Measurements from ENCODE around the gene PNPLA7. TPM values are rescaled to one million over a fixed set of nuclear protein-coding genes. Genes with fewer than 3 reads are reported as not detected.

PNPLA7 gene
- total and polyA plus RNA-seq, 2 of the 8 experiments (the other 6 are each of a cell fraction or from before 2014, with no cell fraction given), result 0.35 to 0.47 TPM

DNA sequence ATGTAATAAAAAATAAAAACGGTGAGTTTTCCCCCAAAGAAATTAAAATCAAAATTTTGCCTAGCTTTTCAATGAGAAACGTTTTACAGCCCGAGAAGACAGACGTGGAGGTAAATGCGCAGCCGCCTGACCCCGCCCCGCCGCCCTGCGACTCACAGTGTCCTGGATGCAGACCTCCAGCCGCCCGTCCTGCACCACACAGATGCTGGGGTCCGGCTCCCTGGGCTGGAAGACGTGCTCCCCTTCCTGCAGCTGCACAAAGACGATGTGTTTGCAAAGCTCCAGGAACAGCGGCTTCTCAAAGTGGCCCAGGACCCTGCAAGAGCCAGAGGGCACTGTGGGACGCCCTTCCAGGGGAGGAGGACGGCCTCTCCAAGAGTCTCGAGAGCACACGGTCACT lies 7.7 kb downstream of the PNPLA7 start:
- no peak overlapping the region for H2BK15ac ChIP-seq (ENCODE audit: low read length)
- H4K91ac ChIP-seq (replicated peaks; ENCODE audit: insufficient read length, low read length), result no peak overlapping the region
- no peak overlapping the region for H4K5ac ChIP-seq (ENCODE audit: insufficient read length, low read depth, low read length)
- H3K56ac ChIP-seq (replicated peaks; ENCODE audit: insufficient read length, low read depth, low read length), result no peak overlapping the region
- no peak overlapping the region for H3K14ac ChIP-seq (ENCODE audit: insufficient read length)
- H3K27ac ChIP-seq (ENCODE audit: low read depth, low read length), result no peak overlapping the region
- no peaks in the 10 kb centered on the region for H3K23me2 ChIP-seq (ENCODE audit: low read depth, low read length)
- FAIRE-seq (no peak), DNase-seq (ENCODE audit: low read depth in 1 of 2, low spot score in 2 of 2) (no peak)
- no peak overlapping the region for H3K4ac ChIP-seq (replicated peaks; ENCODE audit: insufficient read length, low read depth, low read length)
- no peak overlapping the region for H3K9ac ChIP-seq (replicated peaks in 1 of 4; ENCODE audit: extremely low read depth in 1 of 4, low read depth in 3 of 4, low read length in 3 of 4)
- no peak overlapping the region for H2BK20ac ChIP-seq (ENCODE audit: low read length)
- H2BK12ac ChIP-seq (ENCODE audit: low read depth, low read length), result no peak overlapping the region
- H4K20me1 ChIP-seq (replicated peaks in 1 of 2; ENCODE audit: control insufficient read depth in 1 of 2, insufficient read depth in 2 of 2, low read length in 2 of 2), result peaks cover 0 to 1% of the 10 kb centered on the region in 2 experiments
- no peaks in the 10 kb centered on the region; a peak in 1 of 7 replicates for H3K4me1 ChIP-seq (replicated peaks in 1 of 4; ENCODE audit: control insufficient read depth in 3 of 4, insufficient read depth in 4 of 4, low read length in 3 of 4)
- POLR2A ChIA-PET (ENCODE audit: partially characterized antibody), result interaction anchor here (1.2 to 2.5 kb wide), 2 partner anchors 10 to 15 kb away, joined by 3 to 7 read pairs; partner anchors contain the start of gene MRPL41
- H3K4me2 ChIP-seq (ENCODE audit: insufficient read depth in 1 of 2, low read depth in 2 of 2, low read length in 2 of 2), result no peak overlapping the region
- CTCF ChIA-PET (ENCODE audit: partially characterized antibody), result interaction anchor here (1.5 to 2.2 kb wide), 3 partner anchors 11 to 33 kb away, joined by 3 to 7 read pairs (median 4); no protein-coding TSS in a partner anchor
- H2AFZ ChIP-seq (ENCODE audit: low read length), result no peak overlapping the region
- H2BK120ac ChIP-seq (replicated peaks; ENCODE audit: low read depth, low read length), result no peak overlapping the region
- no peak overlapping the region for H2AK5ac ChIP-seq (ENCODE audit: low read depth, low read length)
- no peak overlapping the region for H2BK5ac ChIP-seq (ENCODE audit: low read depth, low read length)
- no peaks in the 10 kb centered on the region for H3K27me3 ChIP-seq (replicated peaks in 1 of 4; ENCODE audit: control insufficient read depth in 3 of 4, extremely low read depth in 1 of 4, insufficient read depth in 3 of 4, low read length in 3 of 4)
- H3K36me3 ChIP-seq (ENCODE audit: control insufficient read depth in 2 of 4, insufficient read depth in 4 of 4, low read length in 3 of 4), result no peaks in the 10 kb centered on the region
- H4K8ac ChIP-seq (ENCODE audit: extremely low read depth, insufficient read depth, low read length), result no peak overlapping the region
- H3K23ac ChIP-seq (ENCODE audit: insufficient read length), result no peak overlapping the region
- H3K18ac ChIP-seq (ENCODE audit: extremely low read depth, low read length), result no peak overlapping the region
- WGBS, 2 experiments (ENCODE audit: extremely low coverage in 1 of 2, insufficient coverage in 1 of 2, insufficient read length in 1 of 2, insufficient replicate concordance in 2 of 2, low coverage in 1 of 2, low lambda C conversion rate in 2 of 2, missing lambda C conversion rate in 1 of 2), result 86% methylated on average over 19 of the region's 20 CpGs; no CpG with 5 or more reads in 1 of the 2 experiments
- H3K79me2 ChIP-seq (ENCODE audit: control insufficient read depth in 1 of 2, insufficient read depth in 2 of 2, low read length in 2 of 2), result no peaks in the 10 kb centered on the region
- H3K79me1 ChIP-seq (ENCODE audit: low read depth, low read length), result no peaks in the 10 kb centered on the region
- H3K4me3 ChIP-seq (ENCODE audit: extremely low read depth in 1 of 4, insufficient read depth in 2 of 4, low read depth in 3 of 4, low read length in 4 of 4), result no peak overlapping the region
- peaks cover 7 to 12% of the 10 kb centered on the region in 2 experiments; a peak in 3 of 4 replicates for H3K9me3 ChIP-seq (ENCODE audit: insufficient read depth in 2 of 2, low read depth in 1 of 2, low read length in 1 of 2)
- no peak for TF ChIP-seq CREB1 (IDR thresholded peaks at IDR 0.05)
- TF ChIP-seq SP4 (IDR thresholded peaks at IDR 0.05; ENCODE audit: low read length), result no peak
- no peak for TF ChIP-seq CHD1 (IDR thresholded peaks at IDR 0.05; ENCODE audit: low read depth, low read length)
- TF ChIP-seq EZH2 (IDR thresholded peaks at IDR 0.05; ENCODE audit: low read depth, low read length, severe bottlenecking), result no peak

All from H1 (cell line).